Measurements from ENCODE around the gene TTC22.

- no peak for TF ChIP-seq CTCF (IDR thresholded peaks at IDR 0.05)
- TF ChIP-seq POLR2A (IDR thresholded peaks at IDR 0.05), result no peak
- no peak for TF ChIP-seq POLR2AphosphoS5 (IDR thresholded peaks at IDR 0.05)
- TF ChIP-seq EP300 (IDR thresholded peaks at IDR 0.05), result no peak
These were observed 58.8 kb downstream of the TTC22 start for GRCh38 chr1:54742282-54742681.
